Fibroblast of the aortic adventitia (primary cell): ENCODE results near the gene TCF12. TPM values are rescaled to one million over a fixed set of nuclear protein-coding genes. Genes with fewer than 3 reads are reported as not detected.
"Not testable (repeated sequence)": the region's sequence is repeated elsewhere in the genome, so short reads cannot be mapped to it uniquely, and the experiment has no call there.

Experiments used
- DNase-seq: peaks from one replicate; pipeline ENCODE4 v3.0.0-alpha.2; 2010; ENCODE audit warnings: low read depth
- H3K4me3 ChIP-seq: 2 replicates; pipeline ENCODE4 v1.5.1; 2011; ENCODE audit warnings: low read depth, mild to moderate bottlenecking, control low read depth, low read length, moderate library complexity
- total RNA-seq: library from RNA; depleted of rRNA; stranded (reverse); fragments of >200 nt; gene quantifications from 2 replicates; pipeline ENCODE4 v1.2.3, GENCODE V29; 2012; ENCODE audit warnings: low replicate concordance
- TF ChIP-seq, protein P1 (sequence below): IDR thresholded peaks from 2 replicates; pipeline ENCODE4 v1.5.1; 2011; ENCODE audit warnings: mild to moderate bottlenecking, low read length, control low read depth, inconsistent platforms; ENCODE audit not compliant: insufficient read depth

TCF12 gene
- total RNA-seq, 1 donor = 89.2 TPM

DNA sequence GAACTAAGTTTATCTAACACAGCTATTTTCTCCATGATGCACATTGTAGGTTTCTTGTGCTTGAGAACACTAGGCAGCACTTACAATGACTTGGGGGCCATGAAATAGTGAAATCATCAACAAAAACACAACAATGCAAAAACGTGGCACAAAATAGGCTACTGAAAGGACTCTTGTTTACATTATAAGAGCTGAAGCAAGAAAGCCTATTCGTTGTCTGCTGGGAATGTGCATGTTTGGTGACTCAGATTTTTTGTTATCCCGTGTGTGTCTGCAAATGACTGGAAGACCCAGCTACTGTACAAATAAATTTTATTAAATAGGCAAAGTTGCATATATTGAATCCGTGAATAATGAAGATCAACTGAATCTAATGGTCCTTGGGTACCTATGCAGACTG is 85.0 kb downstream of the TCF12 start:
- TF ChIP-seq, protein P1, sequence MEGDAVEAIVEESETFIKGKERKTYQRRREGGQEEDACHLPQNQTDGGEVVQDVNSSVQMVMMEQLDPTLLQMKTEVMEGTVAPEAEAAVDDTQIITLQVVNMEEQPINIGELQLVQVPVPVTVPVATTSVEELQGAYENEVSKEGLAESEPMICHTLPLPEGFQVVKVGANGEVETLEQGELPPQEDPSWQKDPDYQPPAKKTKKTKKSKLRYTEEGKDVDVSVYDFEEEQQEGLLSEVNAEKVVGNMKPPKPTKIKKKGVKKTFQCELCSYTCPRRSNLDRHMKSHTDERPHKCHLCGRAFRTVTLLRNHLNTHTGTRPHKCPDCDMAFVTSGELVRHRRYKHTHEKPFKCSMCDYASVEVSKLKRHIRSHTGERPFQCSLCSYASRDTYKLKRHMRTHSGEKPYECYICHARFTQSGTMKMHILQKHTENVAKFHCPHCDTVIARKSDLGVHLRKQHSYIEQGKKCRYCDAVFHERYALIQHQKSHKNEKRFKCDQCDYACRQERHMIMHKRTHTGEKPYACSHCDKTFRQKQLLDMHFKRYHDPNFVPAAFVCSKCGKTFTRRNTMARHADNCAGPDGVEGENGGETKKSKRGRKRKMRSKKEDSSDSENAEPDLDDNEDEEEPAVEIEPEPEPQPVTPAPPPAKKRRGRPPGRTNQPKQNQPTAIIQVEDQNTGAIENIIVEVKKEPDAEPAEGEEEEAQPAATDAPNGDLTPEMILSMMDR = no peak
- no peak overlapping the region for H3K4me3 ChIP-seq
- peak; percentile 46 for DNase-seq

DNA sequence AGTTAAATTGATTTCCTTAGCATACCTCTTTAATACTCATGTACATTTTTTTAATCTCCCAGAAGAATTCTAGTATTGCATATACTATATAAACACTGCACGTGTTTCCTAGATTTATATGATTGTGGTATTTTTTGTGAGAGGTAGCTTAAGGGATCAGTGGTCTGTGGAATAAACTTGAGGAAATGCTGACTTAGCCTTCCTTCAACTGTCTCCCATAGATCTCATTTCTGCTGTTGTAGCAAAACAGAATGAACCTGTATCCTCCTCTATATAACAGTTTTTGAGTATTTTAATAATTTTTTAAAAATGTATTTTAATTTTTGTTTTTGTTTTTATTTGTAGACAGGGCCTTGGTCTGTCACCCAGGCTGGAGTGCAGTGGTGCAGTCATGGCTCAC is 86.8 kb downstream of the TCF12 start:
- no peak overlapping the region for H3K4me3 ChIP-seq
- TF ChIP-seq, protein P1 = no peak
- no peak for DNase-seq

DNA sequence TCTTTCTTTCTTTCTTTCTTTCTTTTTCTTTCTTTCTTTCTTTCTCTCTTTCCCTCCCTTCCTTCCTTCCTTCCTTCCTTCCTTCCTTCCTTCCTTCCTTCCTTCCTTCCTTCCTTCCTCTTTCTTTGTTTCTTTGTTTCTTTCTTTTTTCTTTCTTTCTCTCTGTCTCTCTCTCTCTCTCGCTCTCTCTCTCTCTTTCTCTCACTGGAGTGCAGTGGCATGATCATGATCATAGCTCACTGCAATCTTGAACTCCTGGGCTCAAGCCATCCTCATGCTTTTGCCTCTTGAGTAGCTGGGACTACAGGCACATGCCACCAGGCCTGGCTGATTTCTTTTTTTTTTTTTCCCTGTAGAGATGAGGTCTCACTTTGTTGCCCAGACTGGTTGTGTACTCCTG is 89.4 kb downstream of the TCF12 start:
- not testable (repeated sequence) for DNase-seq, H3K4me3 ChIP-seq

DNA sequence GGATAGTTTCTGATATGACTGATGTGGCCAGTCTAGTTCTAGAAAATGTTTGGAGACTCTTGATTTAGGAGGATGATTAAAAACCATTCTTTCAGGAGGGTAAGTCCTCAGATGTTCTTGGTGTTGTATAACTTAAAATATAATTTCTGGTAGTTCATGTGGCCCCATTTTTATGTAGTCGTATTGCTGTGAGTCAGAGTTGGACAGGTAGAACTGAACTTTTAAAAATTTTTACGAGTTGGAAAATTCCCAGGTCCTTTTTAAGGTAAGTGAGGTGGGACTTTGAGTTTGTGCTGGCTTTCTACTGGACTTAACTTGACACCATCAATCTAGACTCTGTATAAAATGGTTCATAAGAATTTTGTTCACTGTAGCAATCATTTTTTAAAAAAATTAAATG is 92.3 kb downstream of the TCF12 start:
- DNase-seq = no peak
- TF ChIP-seq, protein P1 = no peak
- no peak overlapping the region for H3K4me3 ChIP-seq

DNA sequence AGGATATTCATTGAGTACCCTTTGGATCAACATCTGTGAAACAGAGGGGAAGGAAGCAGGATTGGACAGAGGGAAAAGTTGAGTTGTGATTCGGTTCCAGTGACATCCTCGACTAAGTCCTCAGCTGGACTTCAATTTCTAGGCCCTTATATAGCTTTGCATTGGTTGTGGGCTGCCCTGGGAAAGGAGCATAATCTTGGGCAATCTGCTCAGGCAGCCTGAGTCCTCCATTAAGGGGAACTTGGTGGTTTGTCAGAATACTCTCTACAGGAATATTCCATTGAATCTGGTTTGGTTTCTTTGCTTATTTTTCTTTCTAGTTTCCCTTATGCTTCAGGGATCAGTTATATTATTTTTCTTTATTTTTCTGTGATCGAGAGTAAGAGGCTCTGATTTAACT is 94.1 kb downstream of the TCF12 start:
- TF ChIP-seq, protein P1 = no peak
- no peak overlapping the region for H3K4me3 ChIP-seq
- no peak for DNase-seq

DNA sequence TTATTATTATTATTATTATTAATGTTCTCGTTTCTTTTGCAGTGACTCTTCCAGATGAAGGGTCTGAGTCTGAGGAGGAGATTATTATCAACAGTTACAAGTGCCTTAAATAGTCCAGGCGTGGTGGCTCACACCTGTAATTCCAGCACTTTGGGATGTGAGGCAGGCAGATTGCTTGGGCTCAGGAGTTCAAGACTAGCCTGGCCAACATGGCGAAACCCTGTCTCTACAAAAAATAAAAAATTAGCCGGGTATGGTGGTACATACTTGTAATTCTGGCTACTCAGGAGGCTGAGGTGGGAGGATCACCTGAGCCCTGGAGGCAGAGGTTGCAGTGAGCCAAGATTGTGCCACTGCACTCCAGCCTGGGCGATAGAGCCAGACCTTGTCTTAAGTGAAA is 96.5 kb downstream of the TCF12 start:
- not testable (repeated sequence) for DNase-seq, H3K4me3 ChIP-seq

DNA sequence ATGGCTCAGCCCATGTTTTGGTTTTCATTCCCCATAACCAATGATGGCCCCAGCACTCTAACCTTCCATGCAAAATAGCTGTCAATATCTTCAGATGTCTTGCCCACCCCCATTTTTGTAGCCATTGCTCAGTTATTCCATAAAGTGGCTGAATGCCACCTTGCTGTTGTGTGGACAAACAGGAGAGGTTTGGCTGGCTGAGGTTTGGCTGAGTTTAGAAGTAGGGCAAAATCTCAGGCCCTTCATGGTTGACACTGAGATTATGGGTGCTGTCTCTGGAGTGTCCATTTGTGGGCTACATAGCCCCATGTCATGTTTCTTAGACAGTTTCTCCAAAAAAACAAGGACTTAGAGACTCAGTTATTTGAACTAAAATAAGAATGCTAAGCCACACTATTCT is 96.9 kb downstream of the TCF12 start:
- H3K4me3 ChIP-seq = no peak overlapping the region
- no peak for DNase-seq
- TF ChIP-seq, protein P1 = no peak

DNA sequence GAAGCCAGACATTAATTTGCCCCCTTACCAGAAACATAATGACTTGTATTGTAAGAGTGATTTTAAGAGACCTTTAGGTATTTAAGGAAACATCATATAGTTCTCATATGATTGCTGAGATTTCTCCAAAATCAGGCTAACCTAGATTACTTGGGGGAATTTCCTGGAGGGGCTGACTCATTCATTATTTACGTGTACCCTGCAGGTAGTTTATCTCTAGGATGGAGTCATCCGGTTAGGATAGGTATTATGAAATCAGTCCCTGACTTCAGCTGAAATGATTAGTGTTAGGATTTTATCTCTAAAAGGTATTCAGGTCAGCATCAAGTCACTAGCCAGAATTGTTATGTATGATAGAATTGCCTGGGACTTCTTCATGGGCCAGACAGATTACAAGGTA is 97.5 kb downstream of the TCF12 start:
- no peak for DNase-seq
- TF ChIP-seq, protein P1 = no peak
- no peak overlapping the region for H3K4me3 ChIP-seq
